Ovary (tissue), 3 donors: Measurements from ENCODE around the gene COL6A2.

Experiments used
- POLR2A ChIP-seq: fragments of 450-650 bp; IDR thresholded peaks from one replicate; pipeline ENCODE4 v1.6.1; 2017; ENCODE audit warnings: antibody characterized with exemption, mild to moderate bottlenecking, moderate library complexity
- TF ChIP-seq, protein P1 (sequence below), 3 donors: fragments of 450-650 bp in 2 of 3; fragments of 200-600 bp in 1 of 3; IDR thresholded peaks; one replicate each; pipeline versions ENCODE4 v1.5.1 to v1.8.0; 2016 to 2022; ENCODE audit warnings: antibody characterized with exemption in 3 of 3, mild to moderate bottlenecking in 1 of 3
- donor health status: DM: no; HTN: no; CAD: no.

DNA sequence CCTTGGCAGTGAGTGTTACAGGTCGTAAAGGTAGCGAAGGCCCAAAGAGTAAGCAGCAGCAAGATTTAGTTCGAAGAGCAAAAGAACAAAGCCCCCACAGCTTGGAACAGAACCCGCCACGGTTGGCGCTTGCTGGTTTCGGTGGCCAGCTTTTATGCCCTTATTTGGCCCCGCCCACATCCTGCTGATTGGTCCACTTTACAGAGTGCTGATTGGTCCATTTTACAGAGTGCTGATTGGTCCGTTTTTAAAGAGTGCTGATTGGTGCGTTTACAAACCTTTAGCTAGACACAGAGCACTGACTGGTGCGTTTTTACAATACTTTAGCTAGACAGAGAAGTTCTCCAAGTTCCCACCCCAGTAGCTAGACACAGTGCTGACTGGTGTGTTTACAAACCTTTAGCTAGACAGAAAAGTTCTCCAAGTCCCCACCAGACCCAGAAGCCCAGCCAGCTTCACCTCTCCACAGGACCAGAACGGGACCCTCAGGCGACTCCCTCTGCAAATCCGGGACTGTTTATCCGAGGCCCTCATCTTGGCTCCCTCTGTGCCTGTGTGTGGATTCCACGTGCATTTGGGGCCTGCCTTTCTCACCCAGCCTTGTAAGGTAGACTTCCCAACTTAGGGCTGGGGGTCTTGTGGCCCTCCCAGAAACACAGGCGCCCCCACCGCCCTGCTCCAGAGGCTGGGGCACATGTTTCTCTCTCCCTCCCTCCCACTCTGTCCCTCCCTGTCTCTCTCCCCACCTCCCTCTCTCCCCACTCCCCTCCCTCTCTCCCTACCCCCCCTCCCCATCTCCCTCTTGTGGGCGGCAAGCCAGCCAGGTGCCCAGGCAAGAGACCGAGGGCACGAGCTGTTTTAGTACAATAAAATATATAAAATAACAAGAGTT is 44.9 kb downstream of the COL6A2 start:
- TF ChIP-seq, protein P1, sequence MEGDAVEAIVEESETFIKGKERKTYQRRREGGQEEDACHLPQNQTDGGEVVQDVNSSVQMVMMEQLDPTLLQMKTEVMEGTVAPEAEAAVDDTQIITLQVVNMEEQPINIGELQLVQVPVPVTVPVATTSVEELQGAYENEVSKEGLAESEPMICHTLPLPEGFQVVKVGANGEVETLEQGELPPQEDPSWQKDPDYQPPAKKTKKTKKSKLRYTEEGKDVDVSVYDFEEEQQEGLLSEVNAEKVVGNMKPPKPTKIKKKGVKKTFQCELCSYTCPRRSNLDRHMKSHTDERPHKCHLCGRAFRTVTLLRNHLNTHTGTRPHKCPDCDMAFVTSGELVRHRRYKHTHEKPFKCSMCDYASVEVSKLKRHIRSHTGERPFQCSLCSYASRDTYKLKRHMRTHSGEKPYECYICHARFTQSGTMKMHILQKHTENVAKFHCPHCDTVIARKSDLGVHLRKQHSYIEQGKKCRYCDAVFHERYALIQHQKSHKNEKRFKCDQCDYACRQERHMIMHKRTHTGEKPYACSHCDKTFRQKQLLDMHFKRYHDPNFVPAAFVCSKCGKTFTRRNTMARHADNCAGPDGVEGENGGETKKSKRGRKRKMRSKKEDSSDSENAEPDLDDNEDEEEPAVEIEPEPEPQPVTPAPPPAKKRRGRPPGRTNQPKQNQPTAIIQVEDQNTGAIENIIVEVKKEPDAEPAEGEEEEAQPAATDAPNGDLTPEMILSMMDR (IDR thresholded peaks at IDR 0.05): no peak
- TF ChIP-seq POLR2A: no peak
